Prostate gland (tissue), 2 donors: ENCODE measurements around the gene CALHM6. TPM values are rescaled to one million over a fixed set of nuclear protein-coding genes. Genes with fewer than 3 reads are reported as not detected.

Source experiments
- DNase-seq: peaks from one replicate; pipeline ENCODE4 v3.0.0-alpha.2; 2019; ENCODE audit warnings: low spot score
- H3K27ac ChIP-seq, 2 donors: fragments of 200-600 bp; sonication (generic); 2 replicates each; pipeline ENCODE4 v1.5.1; 2017 to 2019
- H3K27me3 ChIP-seq: fragments of 200-600 bp; sonication (generic); replicated peaks from 2 replicates; pipeline ENCODE4 v1.5.1; 2019; ENCODE audit not compliant: insufficient read depth
- H3K36me3 ChIP-seq, 2 donors: fragments of 200-600 bp; sonication (generic); 1 replicate in 1 of 2; 2 replicates in 1 of 2; pipeline versions ENCODE4 v1.5.1 to v1.8.1; 2017 to 2019
- H3K4me1 ChIP-seq: fragments of 200-600 bp; sonication (generic); replicated peaks from 2 replicates; pipeline ENCODE4 v1.5.1; 2019
- H3K4me3 ChIP-seq, 2 donors: fragments of 200-600 bp; sonication (generic); 2 replicates each; pipeline ENCODE4 v1.5.1; 2017 to 2019
- H3K9me3 ChIP-seq: fragments of 200-600 bp; sonication (generic); 2 replicates; pipeline ENCODE4 v1.5.1; 2017
- POLR2A ChIP-seq: fragments of 450-650 bp; IDR thresholded peaks from one replicate; pipeline ENCODE4 v1.6.1; 2016; ENCODE audit warnings: antibody characterized with exemption, mild to moderate bottlenecking
- POLR2AphosphoS5 ChIP-seq: sonication (generic); formaldehyde crosslinking; IDR thresholded peaks from one replicate; pipeline ENCODE4 v1.6.1; 2017; ENCODE audit warnings: antibody characterized with exemption
- WGBS: methylation state at CpG from one replicate; pipeline ENCODE4 v1.1.5; 2018; 5-methylcytosine and 5-hydroxymethylcytosine counted together
- intact Hi-C: fragments of 100-400 bp; cut with DNase I; formaldehyde crosslinking; loops from one replicate; pipeline ENCODE4 v1.14.2; 2022
- total RNA-seq, 2 donors: library from RNA; depleted of rRNA; stranded (reverse); fragments of >200 nt; gene quantifications; one replicate each; pipeline ENCODE4 v1.1.0, GENCODE V29; 2016
- TF ChIP-seq, protein P1 (sequence below), 4 experiments: fragments of 200-600 bp in 2 of 4; fragments of 450-650 bp in 2 of 4; sonication (generic) in 2 of 4; IDR thresholded peaks; 1 replicate in 3 of 4; 2 replicates in 1 of 4; pipeline ENCODE4 v1.5.1; 2016 to 2019; ENCODE audit warnings: antibody characterized with exemption in 4 of 4, mild to moderate bottlenecking in 2 of 4, moderate library complexity in 2 of 4

The CALHM6 gene
- total RNA-seq, 2 donors from 2014 or later: 6.3 to 6.7 TPM

GRCh38 chr6:116430860-116431259 lies 30.3 kb upstream of the CALHM6 start:
- WGBS: 95% methylated on average over 4 of the region's 4 CpGs
- H3K27ac ChIP-seq: no peak overlapping the region
- intact Hi-C loops: no loop called here
- no peak overlapping the region for H3K4me3 ChIP-seq
- no peaks in the 10 kb centered on the region for H3K36me3 ChIP-seq
- DNase-seq: no peak
- no peaks in the 10 kb centered on the region for H3K4me1 ChIP-seq
- H3K9me3 ChIP-seq: no peaks in the 10 kb centered on the region
- TF ChIP-seq POLR2A (no peak), POLR2AphosphoS5 (no peak)
- TF ChIP-seq, protein P1, sequence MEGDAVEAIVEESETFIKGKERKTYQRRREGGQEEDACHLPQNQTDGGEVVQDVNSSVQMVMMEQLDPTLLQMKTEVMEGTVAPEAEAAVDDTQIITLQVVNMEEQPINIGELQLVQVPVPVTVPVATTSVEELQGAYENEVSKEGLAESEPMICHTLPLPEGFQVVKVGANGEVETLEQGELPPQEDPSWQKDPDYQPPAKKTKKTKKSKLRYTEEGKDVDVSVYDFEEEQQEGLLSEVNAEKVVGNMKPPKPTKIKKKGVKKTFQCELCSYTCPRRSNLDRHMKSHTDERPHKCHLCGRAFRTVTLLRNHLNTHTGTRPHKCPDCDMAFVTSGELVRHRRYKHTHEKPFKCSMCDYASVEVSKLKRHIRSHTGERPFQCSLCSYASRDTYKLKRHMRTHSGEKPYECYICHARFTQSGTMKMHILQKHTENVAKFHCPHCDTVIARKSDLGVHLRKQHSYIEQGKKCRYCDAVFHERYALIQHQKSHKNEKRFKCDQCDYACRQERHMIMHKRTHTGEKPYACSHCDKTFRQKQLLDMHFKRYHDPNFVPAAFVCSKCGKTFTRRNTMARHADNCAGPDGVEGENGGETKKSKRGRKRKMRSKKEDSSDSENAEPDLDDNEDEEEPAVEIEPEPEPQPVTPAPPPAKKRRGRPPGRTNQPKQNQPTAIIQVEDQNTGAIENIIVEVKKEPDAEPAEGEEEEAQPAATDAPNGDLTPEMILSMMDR (IDR thresholded peaks at IDR 0.05): no peak
- H3K27me3 ChIP-seq: no peaks in the 10 kb centered on the region

- DNase-seq: no peak
- no peaks in the 10 kb centered on the region for H3K36me3 ChIP-seq
Observed at GRCh38 chr6:116431964-116432595, 29.1 kb upstream of the CALHM6 start.

GRCh38 chr6:116433206-116433712 lies 27.9 kb upstream of the CALHM6 start:
- Histone ChIP-seq H3K9me3 (no peaks in the 10 kb centered on the region), H3K27me3 (no peaks in the 10 kb centered on the region), H3K4me1 (no peaks in the 10 kb centered on the region), H3K4me3 (no peak overlapping the region), H3K27ac (no peak overlapping the region), H3K36me3 (no peaks in the 10 kb centered on the region)
- intact Hi-C loops: no loop called here
- WGBS: 95% methylated on average over 4 of the region's 4 CpGs
- DNase-seq: no peak
- TF ChIP-seq POLR2A (no peak), POLR2AphosphoS5 (no peak)
- TF ChIP-seq, protein P1 (IDR thresholded peaks at IDR 0.05): no peak

More at GRCh38 chr6:116431964-116432595, 29.1 kb upstream of the CALHM6 start:
- Histone ChIP-seq H3K4me3 (no peak overlapping the region), H3K4me1 (no peaks in the 10 kb centered on the region), H3K27me3 (no peaks in the 10 kb centered on the region), H3K9me3 (no peaks in the 10 kb centered on the region), H3K27ac (no peak overlapping the region)
- TF ChIP-seq, protein P1 (IDR thresholded peaks at IDR 0.05): no peak
- TF ChIP-seq POLR2A (no peak), POLR2AphosphoS5 (no peak)
- intact Hi-C loops: no loop called here

GRCh38 chr6:116434056-116434725 lies 27.0 kb upstream of the CALHM6 start:
- intact Hi-C loops: no loop called here
- no peak for DNase-seq
- 90% methylated on average over 1 of the region's 1 CpG for WGBS
- TF ChIP-seq, protein P1 (IDR thresholded peaks at IDR 0.05): no peak
- TF ChIP-seq POLR2A (no peak), POLR2AphosphoS5 (no peak)
- no peaks in the 10 kb centered on the region for H3K27me3 ChIP-seq
- H3K4me3 ChIP-seq: no peak overlapping the region
- H3K36me3 ChIP-seq: no peaks in the 10 kb centered on the region
- H3K9me3 ChIP-seq: no peaks in the 10 kb centered on the region
- no peaks in the 10 kb centered on the region for H3K4me1 ChIP-seq
- H3K27ac ChIP-seq: no peak overlapping the region
